Putamen (tissue), 1 donor: ENCODE data around the gene HTR3E.
"Not testable (repeated sequence)": the region's sequence is repeated elsewhere in the genome, so short reads cannot be mapped to it uniquely, and the experiment has no call there.

Source experiments
- DNase-seq: peaks from one replicate; pipeline ENCODE4 v3.0.0-alpha.2; 2016; ENCODE audit warnings: low spot score

The HTR3E gene

GRCh38 chr3:184096811-184097383, at the start of gene HTR3E:
Gene HTR3E, plus strand, starts transcription at chr3:184097064. Its CDS starts 466 bp downstream, at chr3:184097530.
- DNase-seq = no peak

- DNase-seq = no peak
Observed at GRCh38 chr3:184050217-184050847, 46.5 kb upstream of the HTR3E start.

- DNase-seq = no peak
Observed at GRCh38 chr3:184052767-184053166, 44.1 kb upstream of the HTR3E start, which contains the start of gene HTR3C. Gene HTR3C, plus strand, starts transcription at chr3:184053047. Its CDS starts 34 bp downstream, at chr3:184053081.

GRCh38 chr3:184058029-184058428, 38.8 kb upstream of the HTR3E start:
- no peak for DNase-seq

- DNase-seq = no peak
Observed at GRCh38 chr3:184059424-184059823, 37.4 kb upstream of the HTR3E start.

- DNase-seq = no peak
Observed at GRCh38 chr3:184062637-184063036, 34.2 kb upstream of the HTR3E start.

GRCh38 chr3:184066211-184066610, 30.7 kb upstream of the HTR3E start:
- no peak for DNase-seq

- DNase-seq = no peak
Observed at GRCh38 chr3:184067573-184068055, 29.2 kb upstream of the HTR3E start.

- DNase-seq = no peak
Observed at GRCh38 chr3:184068344-184068743, 28.5 kb upstream of the HTR3E start.

GRCh38 chr3:184071142-184071541, 25.7 kb upstream of the HTR3E start:
- not testable (repeated sequence) for DNase-seq

GRCh38 chr3:184073621-184074020, 23.2 kb upstream of the HTR3E start:
- no peak for DNase-seq

- DNase-seq = no peak
Observed at GRCh38 chr3:184075901-184076300, 21.0 kb upstream of the HTR3E start.

- DNase-seq = no peak
Observed at GRCh38 chr3:184077881-184078280, 19.0 kb upstream of the HTR3E start.

- no peak for DNase-seq
Observed at GRCh38 chr3:184078851-184079250, 18.0 kb upstream of the HTR3E start.

- no peak for DNase-seq
Observed at GRCh38 chr3:184081116-184081830, 15.6 kb upstream of the HTR3E start.

- DNase-seq = no peak
Observed at GRCh38 chr3:184082034-184082433, 14.8 kb upstream of the HTR3E start.

GRCh38 chr3:184082465-184082864, 14.4 kb upstream of the HTR3E start:
- DNase-seq = no peak

GRCh38 chr3:184085389-184085852, 11.4 kb upstream of the HTR3E start:
- no peak for DNase-seq

GRCh38 chr3:184092199-184092598, 4.7 kb upstream of the HTR3E start:
- no peak for DNase-seq

GRCh38 chr3:184097556-184097955, 692 bp downstream of the HTR3E start:
- no peak for DNase-seq

GRCh38 chr3:184099806-184100686, 3.2 kb downstream of the HTR3E start:
- DNase-seq = no peak

- no peak for DNase-seq
Observed at GRCh38 chr3:184110316-184110725, 13.5 kb downstream of the HTR3E start.
